Activated CD4-positive, CD25-positive, alpha-beta regulatory T cell (primary cell): ENCODE measurements around the gene BAG5.

Experiments used
- DNase-seq, 4 experiments: peaks; one replicate each; lab custom pipeline; 2025; lab: John Stamatoyannopoulos, UW

The BAG5 gene

GRCh38 chr14:103563844-103564505, 1.5 kb upstream of the BAG5 start:
- DNase-seq = no peak

- DNase-seq = no peak
Measured at GRCh38 chr14:103563226-103563620, 766 bp upstream of the BAG5 start.

GRCh38 chr14:103562179-103562428, 353 bp downstream of the BAG5 start:
- DNase-seq = peak in 1 of 4 experiments; percentile 36

- DNase-seq = no peak
Measured at GRCh38 chr14:103561381-103562178, 877 bp downstream of the BAG5 start.

GRCh38 chr14:103560691-103561090, 1.8 kb downstream of the BAG5 start:
- DNase-seq = no peak

- no peak for DNase-seq
Measured at GRCh38 chr14:103559766-103560165, 2.7 kb downstream of the BAG5 start.

- DNase-seq = no peak
Measured at GRCh38 chr14:103558071-103558882, 4.2 kb downstream of the BAG5 start.

- no peak for DNase-seq
Measured at GRCh38 chr14:103556946-103557758, 5.3 kb downstream of the BAG5 start.

GRCh38 chr14:103555559-103556337, 6.7 kb downstream of the BAG5 start:
- no peak for DNase-seq

GRCh38 chr14:103552846-103553210, 9.6 kb downstream of the BAG5 start:
- no peak for DNase-seq

GRCh38 chr14:103552011-103552845, 10.2 kb downstream of the BAG5 start:
- no peak for DNase-seq

GRCh38 chr14:103551338-103551762, 11.1 kb downstream of the BAG5 start:
- no peak for DNase-seq

- no peak for DNase-seq
Measured at GRCh38 chr14:103550451-103551337, 11.8 kb downstream of the BAG5 start.

- no peak for DNase-seq
Measured at GRCh38 chr14:103549361-103550311, 12.8 kb downstream of the BAG5 start.

GRCh38 chr14:103548463-103549351, 13.8 kb downstream of the BAG5 start:
- DNase-seq = no peak

GRCh38 chr14:103547941-103548462, 14.5 kb downstream of the BAG5 start:
- DNase-seq = no peak

GRCh38 chr14:103547455-103547940, 15.0 kb downstream of the BAG5 start:
- no peak for DNase-seq
